Measurements from ENCODE around the gene ITM2B. TPM values are rescaled to one million over a fixed set of nuclear protein-coding genes. Genes with fewer than 3 reads are reported as not detected.

ITM2B gene
- total RNA-seq, 1 donor from 2014 or later: 236 TPM

- TF ChIP-seq, protein P1, sequence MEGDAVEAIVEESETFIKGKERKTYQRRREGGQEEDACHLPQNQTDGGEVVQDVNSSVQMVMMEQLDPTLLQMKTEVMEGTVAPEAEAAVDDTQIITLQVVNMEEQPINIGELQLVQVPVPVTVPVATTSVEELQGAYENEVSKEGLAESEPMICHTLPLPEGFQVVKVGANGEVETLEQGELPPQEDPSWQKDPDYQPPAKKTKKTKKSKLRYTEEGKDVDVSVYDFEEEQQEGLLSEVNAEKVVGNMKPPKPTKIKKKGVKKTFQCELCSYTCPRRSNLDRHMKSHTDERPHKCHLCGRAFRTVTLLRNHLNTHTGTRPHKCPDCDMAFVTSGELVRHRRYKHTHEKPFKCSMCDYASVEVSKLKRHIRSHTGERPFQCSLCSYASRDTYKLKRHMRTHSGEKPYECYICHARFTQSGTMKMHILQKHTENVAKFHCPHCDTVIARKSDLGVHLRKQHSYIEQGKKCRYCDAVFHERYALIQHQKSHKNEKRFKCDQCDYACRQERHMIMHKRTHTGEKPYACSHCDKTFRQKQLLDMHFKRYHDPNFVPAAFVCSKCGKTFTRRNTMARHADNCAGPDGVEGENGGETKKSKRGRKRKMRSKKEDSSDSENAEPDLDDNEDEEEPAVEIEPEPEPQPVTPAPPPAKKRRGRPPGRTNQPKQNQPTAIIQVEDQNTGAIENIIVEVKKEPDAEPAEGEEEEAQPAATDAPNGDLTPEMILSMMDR (IDR thresholded peaks at IDR 0.05; ENCODE audit: partially characterized antibody, unreplicated experiment): no peak
- peak overlapping the region; percentile 97 for H3K4me3 Mint-ChIP-seq (ENCODE audit: unreplicated experiment)
- H3K9me3 Mint-ChIP-seq (ENCODE audit: unreplicated experiment): peaks cover 7% of the 10 kb centered on the region
- peaks cover 3% of the 10 kb centered on the region for H3K27me3 Mint-ChIP-seq (ENCODE audit: unreplicated experiment)
- H3K36me3 Mint-ChIP-seq (ENCODE audit: unreplicated experiment): no peaks in the 10 kb centered on the region
- no peak for DNase-seq
- H3K27ac Mint-ChIP-seq (ENCODE audit: unreplicated experiment): peak overlapping the region; percentile 89
- peaks cover 6% of the 10 kb centered on the region for H3K4me1 Mint-ChIP-seq (ENCODE audit: low read depth, unreplicated experiment)
Observed at GRCh38 chr13:48302871-48303358, 69.9 kb downstream of the ITM2B start.

GRCh38 chr13:48303359-48304142, 70.5 kb downstream of the ITM2B start, which contains the start of gene RB1:
Gene RB1 (plus strand): TSS chr13:48303751. CDS start chr13:48303913, 162 bp downstream.
- peak within 1 kb of the TSS; percentile 95 for H3K27ac Mint-ChIP-seq (ENCODE audit: unreplicated experiment)
- H3K27me3 Mint-ChIP-seq (ENCODE audit: unreplicated experiment): peaks cover 3% of the 10 kb centered on the region
- H3K4me3 Mint-ChIP-seq (ENCODE audit: unreplicated experiment): peak within 1 kb of the TSS; percentile 97
- no peaks in the 10 kb centered on the region for H3K36me3 Mint-ChIP-seq (ENCODE audit: unreplicated experiment)
- peak; percentile 86 for DNase-seq
- TF ChIP-seq, protein P1 (IDR thresholded peaks at IDR 0.05; ENCODE audit: partially characterized antibody, unreplicated experiment): no peak
- H3K9me3 Mint-ChIP-seq (ENCODE audit: unreplicated experiment): peaks cover 7% of the 10 kb centered on the region
- H3K4me1 Mint-ChIP-seq (ENCODE audit: low read depth, unreplicated experiment): peaks cover 6% of the 10 kb centered on the region

DNA sequence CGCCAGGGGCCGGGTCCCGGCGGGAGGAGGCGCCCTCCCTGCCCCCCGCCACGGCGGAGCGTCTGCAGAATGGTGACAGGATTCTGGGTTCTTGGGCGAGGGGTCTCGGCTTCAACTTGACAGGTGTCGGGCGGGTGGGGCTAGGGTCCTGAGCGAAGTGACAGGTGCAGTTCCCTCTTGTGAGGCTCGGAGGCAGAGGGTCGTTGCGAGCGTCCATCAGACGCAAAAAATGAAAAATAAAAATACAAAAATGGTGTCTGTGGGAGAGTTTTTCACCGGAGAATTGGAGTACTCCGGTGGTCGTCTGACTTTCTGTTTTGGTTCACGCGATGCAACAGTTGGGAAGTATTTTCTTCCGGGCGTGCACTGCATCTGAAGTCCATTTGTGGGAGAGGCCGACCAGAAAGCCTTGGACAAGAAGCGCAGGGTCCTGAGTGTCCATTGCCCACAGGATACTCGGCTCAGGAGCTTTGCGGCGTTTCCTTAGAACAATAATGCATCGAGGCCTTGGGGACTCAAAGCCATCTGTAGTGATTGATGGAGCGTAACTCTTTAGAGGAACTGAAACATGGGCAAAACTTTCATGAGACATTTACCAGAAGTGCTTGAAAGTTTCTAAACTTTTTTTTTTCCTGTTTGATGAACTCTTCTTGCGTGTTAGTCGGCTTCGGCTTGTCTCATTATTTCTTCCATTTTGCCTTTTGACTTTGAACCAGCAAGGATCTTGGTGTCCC, 71.3 kb downstream of the ITM2B start:
- H3K4me1 Mint-ChIP-seq (ENCODE audit: low read depth, unreplicated experiment): peaks cover 6% of the 10 kb centered on the region
- H3K27ac Mint-ChIP-seq (ENCODE audit: unreplicated experiment): peak overlapping the region; percentile 95
- peaks cover 3% of the 10 kb centered on the region for H3K27me3 Mint-ChIP-seq (ENCODE audit: unreplicated experiment)
- H3K4me3 Mint-ChIP-seq (ENCODE audit: unreplicated experiment): peak overlapping the region; percentile 96
- H3K36me3 Mint-ChIP-seq (ENCODE audit: unreplicated experiment): no peaks in the 10 kb centered on the region
- peaks cover 7% of the 10 kb centered on the region for H3K9me3 Mint-ChIP-seq (ENCODE audit: unreplicated experiment)
- TF ChIP-seq, protein P1 (IDR thresholded peaks at IDR 0.05; ENCODE audit: partially characterized antibody, unreplicated experiment): no peak
- peak; percentile 48 for DNase-seq

- no peak overlapping the region for H3K4me3 Mint-ChIP-seq (ENCODE audit: unreplicated experiment)
- H3K27me3 Mint-ChIP-seq (ENCODE audit: unreplicated experiment): peaks cover 3% of the 10 kb centered on the region
- TF ChIP-seq, protein P1 (IDR thresholded peaks at IDR 0.05; ENCODE audit: partially characterized antibody, unreplicated experiment): no peak
- DNase-seq: no peak
- H3K36me3 Mint-ChIP-seq (ENCODE audit: unreplicated experiment): peaks cover 5% of the 10 kb centered on the region
- H3K9me3 Mint-ChIP-seq (ENCODE audit: unreplicated experiment): peaks cover 4% of the 10 kb centered on the region
- H3K4me1 Mint-ChIP-seq (ENCODE audit: low read depth, unreplicated experiment): peaks cover 4% of the 10 kb centered on the region
- H3K27ac Mint-ChIP-seq (ENCODE audit: unreplicated experiment): no peak overlapping the region
Observed at GRCh38 chr13:48311223-48311622, 78.2 kb downstream of the ITM2B start.
